SU-DHL-6 (cell line): ENCODE results near the gene NFKBIE.

Experiments
- CTCF ChIP-seq: fragments of 200-600 bp; sonication (generic); IDR thresholded peaks from one replicate; pipeline ENCODE4 v1.5.1; 2017; ENCODE audit warnings: antibody characterized with exemption, mild to moderate bottlenecking, low read length, moderate library complexity; ENCODE audit not compliant: insufficient read depth, poor library complexity, severe bottlenecking
- EZH2phosphoT487 ChIP-seq: fragments of 200-600 bp; sonication (generic), shearing (Covaris generic); conservative IDR thresholded peaks from 2 replicates; pipeline ENCODE4 v1.6.1; 2018; ENCODE audit warnings: mild to moderate bottlenecking, antibody characterized with exemption, low read length, moderate library complexity, mixed read lengths

GRCh38 chr6:44243345-44243744 is 22.0 kb downstream of the NFKBIE start:
- TF ChIP-seq CTCF, result no peak
- no peak for TF ChIP-seq EZH2phosphoT487
